Measurements from ENCODE around the gene ESPN.

ESPN gene

DNA sequence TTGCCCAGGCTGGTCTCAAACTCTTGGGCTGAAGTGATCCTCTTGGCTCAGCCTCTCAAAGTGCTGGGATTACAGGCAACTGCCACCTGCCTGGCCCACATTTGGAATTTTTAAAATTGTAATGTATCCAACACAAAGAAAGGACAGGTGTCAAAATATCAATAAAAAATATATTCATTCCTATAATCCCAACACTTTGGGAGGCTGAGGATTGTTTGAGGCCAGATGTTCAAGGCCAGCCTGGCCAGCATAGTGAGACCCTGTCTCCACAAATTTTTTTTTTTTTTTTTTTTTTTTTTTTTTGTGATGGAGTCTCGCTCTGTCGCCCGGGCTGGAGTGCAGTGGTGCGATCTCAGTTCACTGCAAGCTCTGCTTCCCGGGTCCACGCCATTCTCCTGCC is 14.8 kb upstream of the ESPN start:
- DNase-seq (ENCODE audit: low read depth): no peak

DNA sequence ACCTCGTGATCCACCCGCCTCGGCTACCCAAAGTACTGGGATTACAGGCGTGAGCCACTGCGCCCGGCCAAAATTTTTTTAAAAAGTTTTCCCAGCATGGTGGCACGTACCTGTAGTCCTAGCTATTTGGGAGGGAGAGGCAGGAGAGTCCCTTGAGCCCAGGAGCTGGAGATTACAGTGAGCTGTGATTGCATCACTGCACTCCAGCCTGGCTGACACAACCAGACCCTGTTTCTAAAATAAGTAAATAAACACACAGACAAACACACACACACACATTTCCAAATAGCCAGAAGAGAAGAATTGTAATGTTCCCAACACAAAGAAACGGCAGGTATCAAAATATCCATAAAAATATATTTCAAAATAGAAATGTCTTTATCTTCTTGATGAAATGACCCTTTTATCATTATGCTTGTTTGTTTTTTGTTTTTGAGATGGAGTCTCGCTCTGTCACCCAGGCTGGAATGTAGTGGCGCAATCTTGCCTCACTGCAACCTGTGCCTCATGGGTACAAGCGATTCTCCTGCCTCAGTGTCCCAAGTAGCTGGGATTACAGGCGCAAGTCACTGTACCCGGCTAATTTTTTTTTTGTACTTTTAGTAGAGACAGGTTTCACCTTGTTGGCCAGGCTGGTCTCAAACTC is 14.2 kb upstream of the ESPN start:
- DNase-seq (ENCODE audit: low read depth): no peak

DNA sequence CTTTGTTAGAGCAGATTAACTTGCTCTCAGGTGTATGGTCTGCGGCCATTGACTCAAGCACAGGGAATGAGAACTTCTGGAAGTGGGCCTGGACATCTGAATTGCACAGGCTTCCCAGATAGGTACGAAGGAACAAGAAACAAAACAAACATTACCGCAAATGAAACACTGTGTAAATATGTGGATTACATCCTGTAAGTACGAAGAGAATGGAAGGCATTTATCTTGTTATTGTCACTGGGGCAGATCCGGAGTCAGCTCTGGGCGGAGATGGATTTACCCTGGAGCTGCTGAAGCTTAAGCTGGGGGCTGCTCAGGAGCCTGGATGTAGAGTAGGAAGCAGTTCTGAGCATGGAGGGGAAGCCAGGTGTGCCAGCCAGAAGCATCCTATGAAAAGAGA is 11.7 kb upstream of the ESPN start:
- DNase-seq (ENCODE audit: low read depth): peak; percentile 42

DNA sequence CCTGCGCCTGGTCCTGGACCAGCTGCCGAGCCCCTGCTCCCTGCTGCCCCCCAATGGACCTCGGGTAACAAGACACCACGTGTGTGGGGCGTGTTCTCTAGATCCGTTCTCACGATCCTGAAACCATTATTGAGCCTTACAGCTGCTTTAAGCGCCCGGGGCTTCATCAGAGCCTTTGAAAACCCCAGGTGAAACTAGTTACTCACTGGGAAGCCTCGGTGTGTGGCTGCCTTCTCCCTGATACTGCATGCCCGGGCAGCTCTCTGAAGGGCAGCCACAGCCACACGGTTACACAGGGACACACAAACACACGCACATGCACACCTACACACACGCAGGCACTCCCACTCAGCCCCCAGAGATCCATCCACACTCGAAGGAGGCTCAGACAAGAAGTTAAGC is 10.1 kb upstream of the ESPN start:
- DNase-seq (ENCODE audit: low read depth): peak; percentile 72

DNA sequence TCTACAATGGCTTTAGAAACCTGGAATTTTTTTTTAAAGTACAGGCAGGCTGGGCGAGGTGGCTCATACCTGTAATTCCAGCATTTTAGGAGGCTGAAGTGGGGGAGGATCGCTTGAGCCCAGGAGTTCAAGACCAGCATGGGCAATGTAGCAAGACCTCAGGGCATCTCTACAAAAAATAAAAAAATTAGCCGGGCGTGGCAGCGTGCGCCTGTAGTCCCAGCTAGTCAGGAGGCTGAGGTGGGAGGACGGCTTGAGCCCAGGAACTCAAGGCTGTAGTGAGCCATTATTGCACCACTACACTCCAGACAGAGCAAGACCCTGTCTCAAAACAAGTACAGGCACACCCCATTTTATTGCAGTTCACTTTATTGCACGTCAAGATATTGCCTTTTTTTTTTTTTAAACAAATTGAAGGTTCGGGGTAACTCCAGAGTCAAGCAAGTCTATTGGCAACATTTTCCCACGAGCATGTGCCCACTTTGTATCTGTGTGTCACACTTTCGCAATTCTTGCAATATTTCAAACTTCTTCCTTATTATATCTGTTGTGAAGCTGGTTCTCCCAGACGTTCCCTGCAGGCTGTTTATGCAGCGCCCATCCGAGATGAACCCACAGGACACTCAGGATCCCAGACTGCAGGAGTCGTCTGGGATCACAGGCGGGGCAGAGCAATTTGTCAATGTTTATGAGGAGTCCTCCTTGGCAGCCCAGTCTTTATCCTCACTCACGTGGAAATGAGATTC is 9.5 kb upstream of the ESPN start:
- DNase-seq (ENCODE audit: low read depth): no peak

DNA sequence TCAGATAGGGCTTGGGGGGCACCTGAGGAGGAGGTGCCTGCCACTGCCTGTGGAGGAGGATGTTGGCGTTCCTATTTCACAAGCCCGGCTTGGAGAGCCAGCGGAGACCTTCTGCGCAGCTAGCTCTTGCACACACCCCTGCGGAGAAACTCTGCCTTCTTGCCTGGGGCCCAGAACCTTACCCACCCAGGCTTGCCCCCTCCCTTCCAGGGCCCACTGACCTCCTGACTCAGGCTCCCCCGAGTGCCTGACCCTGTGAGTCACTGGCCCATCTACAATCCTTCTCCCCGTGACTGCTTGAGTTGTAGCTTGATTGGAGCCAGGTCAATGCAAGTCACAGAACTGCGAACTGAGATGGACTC is 8.3 kb upstream of the ESPN start:
- no peak for DNase-seq (ENCODE audit: low read depth)

DNA sequence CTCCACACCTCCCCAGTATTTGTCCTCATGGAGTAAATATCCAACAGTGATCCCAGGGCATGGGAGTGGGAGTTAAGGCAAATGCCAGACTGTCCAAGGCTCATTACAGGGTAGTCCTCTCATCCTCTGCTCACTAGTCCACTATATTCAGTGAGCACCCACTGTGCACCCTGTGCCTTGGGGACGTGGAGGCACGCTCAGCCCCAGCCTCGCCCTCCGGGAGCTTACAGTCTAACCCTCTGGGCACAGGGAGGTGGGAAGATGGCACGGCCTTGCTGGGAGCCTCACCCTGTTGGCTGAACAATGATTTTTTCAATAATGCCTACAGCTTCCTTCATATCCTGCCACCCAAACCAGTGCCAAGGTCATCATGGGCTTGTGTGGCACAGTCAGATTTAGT is 7.7 kb upstream of the ESPN start:
- DNase-seq (ENCODE audit: low read depth): no peak

DNA sequence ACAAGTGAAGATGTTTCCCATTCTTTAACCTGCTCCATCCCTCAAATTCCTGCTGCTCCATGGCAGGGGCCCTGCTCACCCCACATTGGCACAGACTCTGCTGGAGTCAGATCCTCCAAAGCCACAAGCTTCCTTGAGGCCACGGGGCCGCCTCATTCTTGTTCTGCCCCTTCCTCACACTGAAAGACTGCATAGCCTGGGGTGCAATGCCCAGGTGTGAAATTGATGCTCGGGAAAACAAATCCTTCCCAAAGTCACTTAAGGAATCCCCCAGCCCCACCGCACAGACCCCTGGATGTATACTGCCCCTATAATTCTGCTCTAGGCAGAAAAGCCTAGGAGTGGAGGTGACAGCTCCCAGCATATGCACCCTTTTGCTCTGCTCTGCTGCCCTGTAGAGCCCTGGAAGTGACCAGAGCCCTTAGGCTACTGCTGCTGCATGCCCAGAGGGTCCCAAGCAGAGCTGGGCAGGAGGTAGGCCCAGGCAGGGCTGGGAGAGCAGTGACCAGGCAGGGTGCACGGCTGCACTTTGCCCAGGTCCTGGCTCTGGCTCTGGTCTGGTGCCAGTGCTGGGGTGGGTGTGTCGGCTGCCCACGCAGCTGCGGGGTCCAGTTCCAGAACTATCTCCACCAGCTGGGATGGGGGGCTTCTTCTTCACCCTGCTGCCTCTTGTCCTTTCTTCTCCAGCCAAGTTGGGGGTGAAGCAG is 6.5 kb upstream of the ESPN start:
- DNase-seq (ENCODE audit: low read depth): no peak

DNA sequence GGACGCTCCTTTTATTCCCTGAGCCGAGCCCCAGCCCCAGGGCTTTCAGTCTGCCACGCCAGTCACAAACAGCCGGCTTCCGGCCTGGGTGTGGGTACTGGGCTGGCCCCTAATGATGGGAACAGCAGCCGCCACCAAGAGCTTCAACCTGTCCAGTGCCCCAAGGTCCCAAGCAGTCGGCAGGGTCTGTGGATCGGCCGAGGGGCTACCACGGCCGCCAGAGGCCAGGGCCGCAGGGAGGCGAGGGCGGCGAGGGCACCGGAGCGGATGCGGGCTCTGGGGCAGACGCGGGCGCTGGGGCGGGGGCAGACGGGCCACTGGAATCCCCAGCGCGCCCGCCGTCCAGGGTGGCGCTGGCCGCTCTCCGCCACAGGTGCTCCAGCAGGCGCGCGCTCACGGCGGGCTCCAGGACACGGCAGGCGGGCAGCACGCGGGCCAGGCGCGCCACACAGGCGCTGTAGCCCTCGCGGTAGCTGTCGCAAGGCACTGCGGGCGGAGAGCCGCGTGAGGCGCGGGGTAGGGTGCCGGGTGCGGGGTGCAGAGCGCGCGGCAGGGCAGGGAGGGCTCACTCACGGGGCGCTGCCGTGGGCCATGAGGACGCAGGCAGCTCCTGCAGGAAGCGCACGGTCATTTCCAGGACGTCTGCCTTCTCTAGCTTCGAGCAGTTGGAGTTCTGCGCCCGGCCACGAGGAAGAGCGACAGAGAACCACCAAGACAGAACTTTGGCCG is 5.7 kb upstream of the ESPN start:
- DNase-seq (ENCODE audit: low read depth): no peak

DNA sequence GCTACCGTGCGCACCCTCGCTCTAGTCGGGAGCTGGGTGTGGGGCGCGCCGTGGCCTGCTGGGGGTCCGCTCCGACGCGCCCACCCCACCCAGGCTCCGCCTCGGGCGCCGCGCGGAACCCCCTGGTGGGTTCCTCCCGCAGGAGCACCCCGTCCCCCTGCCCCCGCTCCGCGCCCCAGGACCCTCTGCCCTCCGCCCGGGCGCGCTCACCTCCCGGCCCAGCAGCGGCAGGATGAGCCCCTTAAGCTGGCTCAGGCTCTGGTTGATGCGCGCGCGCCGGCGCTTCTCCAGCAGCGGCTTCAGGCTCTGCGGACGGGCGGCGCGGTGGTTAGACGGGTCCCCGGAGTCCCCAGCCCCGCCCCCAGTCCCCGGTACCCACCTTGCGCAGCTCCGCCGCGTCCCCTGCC is 5.2 kb upstream of the ESPN start:
- DNase-seq (ENCODE audit: low read depth): no peak

DNA sequence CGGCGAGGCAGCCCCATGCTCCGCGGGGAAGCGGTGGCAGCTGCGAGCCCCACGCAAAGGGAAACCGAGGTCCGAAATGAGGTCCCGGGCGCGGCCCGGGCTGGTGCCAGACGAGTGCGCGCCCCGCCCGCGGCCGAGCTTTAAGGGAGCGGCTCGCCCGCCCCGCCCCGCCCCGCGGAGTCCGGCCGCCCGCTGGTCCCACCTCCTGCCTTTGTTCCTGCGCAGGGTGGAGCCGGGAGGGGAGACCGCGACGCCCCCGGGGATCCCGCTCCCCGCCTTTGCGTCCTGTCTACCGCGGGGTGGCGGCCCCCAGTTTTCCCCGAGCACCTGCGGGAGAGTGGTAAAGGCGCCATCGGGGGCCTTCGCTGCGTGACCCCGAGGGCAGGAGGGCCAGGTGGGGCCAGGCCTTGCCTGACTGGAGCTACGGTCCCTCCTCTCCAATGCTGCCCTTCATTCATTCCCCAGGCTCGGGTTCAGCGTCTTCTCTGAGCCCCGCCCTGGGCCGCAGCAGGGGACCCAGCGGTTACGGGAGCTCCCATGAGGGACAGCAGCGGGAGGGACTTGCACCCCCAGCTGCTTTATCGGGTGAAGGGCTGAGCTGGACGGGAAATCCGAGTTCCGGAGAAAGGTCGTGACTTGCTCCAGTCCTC is 4.6 kb upstream of the ESPN start, which contains the start of gene HES2:
TSS of gene HES2 (minus strand) at position 116 of the 650 bp plus-strand sequence. CDS start at position 17, 99 bp downstream.
- DNase-seq (ENCODE audit: low read depth): no peak

DNA sequence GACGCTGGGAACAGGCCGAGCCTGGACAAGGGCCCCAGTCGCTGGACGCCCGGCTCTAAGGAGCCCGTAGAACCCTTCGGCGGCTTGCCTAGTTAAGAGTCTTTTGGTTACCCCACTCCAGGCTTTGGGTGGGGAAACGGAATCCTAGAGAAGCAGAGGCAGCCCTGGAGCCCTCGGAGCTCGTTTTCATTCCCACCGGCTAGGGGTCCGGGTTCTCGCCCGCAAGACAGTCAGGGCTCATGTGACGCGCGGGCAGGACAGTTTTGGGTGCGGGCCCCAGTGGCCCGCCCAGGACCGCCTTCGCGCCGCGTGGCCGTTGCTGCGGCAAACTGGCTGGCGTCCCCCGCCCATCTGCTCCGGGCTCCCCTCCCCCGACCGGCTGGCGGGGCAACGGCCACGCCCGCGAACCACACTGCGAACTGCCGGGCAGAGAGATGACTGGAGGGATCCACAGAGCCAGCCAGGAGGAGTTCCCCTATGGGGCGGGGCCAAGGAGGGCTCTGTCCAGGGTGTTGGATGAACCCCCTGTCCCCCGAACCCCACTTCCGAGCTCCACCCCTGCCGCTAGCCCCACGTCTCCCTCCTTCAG is 4.0 kb upstream of the ESPN start:
- DNase-seq (ENCODE audit: low read depth): no peak

DNA sequence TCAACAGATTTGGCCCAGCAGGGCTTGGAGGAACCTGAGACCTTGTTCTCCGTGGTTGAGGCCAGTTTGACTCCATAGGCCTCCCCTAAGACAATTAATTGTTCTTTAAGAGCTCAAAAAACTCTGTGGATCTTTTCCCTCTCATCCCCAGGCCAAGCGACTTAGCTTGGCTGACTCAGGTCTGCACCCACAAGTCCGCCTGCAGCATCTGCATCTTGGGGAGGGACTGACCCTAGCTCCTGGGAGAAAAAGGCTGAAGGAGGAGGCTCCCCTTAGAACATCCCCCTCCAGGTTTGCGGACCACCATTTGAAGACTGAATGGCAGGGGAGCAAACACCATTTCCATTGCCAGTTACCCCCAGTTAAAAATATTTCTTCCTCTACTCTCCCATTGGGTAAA is 3.3 kb upstream of the ESPN start:
- no peak for DNase-seq (ENCODE audit: low read depth)

DNA sequence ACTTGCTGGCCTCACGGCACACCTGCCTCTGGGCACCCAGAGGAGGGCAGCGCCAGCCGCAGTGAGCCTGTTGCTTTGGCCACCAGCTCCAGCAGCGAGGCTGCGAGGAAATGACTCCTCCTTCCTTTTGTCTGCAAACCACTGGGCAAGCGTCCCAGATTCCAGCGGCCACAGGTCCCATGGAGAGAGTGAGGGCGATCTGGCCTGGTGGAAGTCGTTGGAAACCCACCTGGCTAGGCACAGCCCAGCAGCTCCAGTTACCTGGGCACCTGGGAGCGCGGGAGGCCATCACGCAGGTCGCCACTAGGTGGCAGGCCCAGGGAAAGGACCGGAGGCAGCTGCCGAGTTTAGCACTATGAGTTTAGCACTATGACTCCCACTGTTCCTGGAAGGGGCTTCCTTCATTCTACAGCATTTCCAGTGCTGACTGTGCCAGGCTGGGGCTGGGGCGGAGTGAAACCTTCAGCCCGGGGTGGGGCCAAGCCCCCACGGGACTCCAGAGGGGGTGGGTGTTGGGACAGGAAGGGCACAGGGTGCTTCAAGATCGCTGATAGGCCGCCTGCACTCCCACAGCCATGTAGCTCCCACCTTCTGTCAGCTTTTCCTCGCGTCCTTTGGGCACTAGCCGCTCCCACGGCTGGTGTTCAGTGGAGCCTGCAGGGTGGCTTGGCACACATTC is 1.1 kb upstream of the ESPN start:
- DNase-seq (ENCODE audit: low read depth): peak; percentile 31

DNA sequence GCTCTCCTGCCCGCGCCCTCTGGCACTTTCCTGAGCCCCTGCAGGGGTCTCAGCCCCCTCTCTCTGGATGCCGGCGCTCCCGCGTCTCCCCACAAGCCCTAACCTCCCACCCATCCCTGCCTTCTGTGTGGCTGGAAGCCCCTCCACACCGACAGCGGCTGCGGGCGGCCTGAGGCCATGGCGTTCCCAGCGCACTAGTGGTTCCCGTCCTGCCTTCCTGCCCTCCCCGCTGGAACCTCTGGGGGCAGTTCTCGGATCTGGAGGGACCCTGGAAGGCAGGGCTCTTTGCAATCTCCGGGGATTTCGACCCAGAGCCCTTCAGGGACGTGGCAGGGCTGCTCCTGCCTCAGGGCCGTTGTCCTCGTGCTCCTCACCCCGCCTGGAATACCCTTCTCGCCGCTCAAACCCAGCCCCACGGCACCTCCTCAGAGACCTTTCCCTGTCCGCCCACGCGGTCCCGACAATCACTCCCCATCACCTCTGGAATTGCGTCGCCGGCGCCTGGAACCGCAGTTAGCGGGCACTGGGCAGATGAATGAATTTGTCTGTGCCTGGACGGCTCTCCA is 493 bp upstream of the ESPN start:
- DNase-seq (ENCODE audit: low read depth): no peak

DNA sequence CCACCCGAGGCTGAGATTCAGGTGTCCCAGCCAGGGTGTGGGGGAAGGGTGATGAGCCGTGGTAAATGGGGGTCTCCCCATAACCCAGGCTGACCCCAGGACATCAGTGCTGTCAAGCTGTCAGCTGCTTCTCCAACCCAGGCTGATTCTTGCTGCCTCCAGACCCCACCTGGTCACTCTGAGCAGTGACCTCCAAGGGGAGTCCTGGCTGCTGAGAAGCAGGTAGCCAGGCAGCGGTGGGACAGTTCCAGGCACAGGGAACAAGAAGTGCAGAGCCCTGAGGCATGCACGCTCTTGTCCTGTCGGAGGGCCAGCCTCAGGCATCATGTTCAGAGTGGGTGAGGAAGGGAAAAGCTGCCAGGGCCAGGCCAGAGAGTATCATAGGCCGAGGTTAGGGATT is 1.1 kb downstream of the ESPN start:
- no peak for DNase-seq (ENCODE audit: low read depth)

DNA sequence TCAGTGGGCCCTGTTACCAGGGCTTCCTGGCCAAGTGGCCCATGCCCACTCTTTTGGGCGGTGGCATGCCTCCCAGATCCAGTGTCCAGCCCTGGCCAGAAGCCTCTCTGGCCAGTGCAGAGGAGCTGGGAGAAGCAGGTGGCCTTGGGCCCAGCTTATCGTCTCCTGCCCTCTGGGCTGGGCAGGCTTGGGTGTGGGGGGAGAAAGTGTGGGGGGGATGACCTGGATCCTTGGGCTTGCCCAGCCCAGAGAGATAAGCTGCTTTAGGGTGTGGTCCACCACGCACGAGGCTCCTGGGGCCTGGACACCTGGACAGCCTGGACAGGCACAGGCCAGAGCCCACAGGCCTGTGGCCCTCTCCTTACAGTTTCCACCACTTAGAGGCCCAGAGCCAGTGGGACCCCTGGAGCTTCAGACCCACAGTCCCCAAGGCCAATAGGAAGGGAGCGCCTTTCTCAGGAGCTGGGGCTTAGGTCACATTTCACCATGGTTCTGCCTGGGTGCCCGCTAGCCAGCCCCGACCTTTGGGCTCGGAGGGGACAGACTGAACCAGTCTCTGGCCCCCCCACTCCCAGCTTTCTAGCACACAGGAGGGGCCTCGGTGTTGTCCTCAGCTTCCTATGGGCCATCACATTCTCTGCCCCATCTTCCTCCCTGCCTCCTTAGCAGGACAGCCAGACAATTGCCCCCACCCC is 1.8 kb downstream of the ESPN start:
- no peak for DNase-seq (ENCODE audit: low read depth)

DNA sequence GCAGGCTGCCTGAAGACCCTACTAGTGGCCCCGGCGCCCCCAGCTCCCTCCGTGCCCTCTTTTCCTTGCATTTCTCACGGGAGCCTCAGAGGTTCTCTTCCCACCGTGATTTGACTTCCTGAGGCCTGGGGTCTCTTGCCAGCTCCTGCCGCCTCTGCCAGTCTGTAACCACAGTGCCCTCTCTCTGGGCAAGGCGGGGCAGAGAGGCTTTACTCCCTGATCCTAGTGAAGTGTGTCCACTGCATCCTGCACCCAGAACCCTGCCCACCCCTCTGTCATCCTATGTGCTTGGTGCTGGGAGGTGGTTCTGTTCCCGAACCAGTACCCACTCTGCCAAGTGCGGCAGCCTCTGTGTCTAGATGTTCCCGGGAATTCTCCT is 2.4 kb downstream of the ESPN start:
- no peak for DNase-seq (ENCODE audit: low read depth)

DNA sequence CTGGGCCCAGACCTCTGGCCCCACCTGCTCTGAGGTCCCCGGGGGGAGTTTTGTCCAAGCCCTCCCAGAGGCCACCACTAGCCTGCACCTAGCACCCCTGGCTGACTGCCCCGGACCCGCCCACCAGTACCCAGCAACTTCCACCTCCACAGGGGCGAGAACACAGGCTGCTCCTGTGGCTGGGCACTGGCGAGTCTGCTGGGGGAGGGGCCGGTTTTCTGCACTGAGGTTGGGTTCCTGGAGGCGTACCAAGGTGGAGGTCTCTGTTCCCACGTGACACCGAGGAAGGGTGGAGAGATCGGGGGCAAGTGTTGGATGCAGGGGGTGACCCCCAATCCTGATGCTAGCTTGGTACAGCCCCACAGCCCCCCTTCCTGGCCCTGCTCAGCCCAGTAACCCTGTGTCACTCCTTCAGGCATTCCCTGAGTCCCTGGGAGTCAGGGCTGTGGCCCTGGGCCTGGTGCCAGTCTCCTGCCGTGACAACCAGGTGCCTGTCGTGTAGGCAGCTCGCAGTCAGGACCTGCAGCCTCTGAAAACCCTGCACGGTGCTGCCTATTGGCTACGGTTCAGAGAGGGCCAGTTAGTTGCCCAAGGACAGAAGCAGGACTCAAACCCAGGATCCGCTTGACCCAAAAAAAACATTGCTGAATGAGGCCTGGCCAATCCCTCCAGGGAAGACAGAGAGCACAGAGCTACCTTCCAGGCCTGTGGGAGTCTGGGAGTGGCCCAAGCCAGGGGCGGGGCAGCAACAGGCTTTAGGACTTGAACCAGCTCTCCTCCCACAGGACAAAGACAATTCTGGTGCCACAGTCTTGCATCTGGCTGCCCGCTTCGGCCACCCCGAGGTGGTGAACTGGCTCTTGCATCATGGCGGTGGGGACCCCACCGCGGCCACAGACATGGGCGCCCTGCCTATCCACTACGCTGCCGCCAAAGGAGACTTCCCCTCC is 3.1 kb downstream of the ESPN start:
- no peak for DNase-seq (ENCODE audit: low read depth)

Data from iris pigment epithelial cell (primary cell).